ENCODE data around the gene AVEN.

GRCh38 chr15:34056911-34057310 lies 17.9 kb upstream of the AVEN start:
- TF ChIP-seq CTCF (IDR thresholded peaks at IDR 0.05; ENCODE audit: control extremely low read depth in 1 of 3, insufficient read depth in 1 of 3, low read depth in 1 of 3, low read length in 3 of 3) (no peak), POLR2AphosphoS5 (IDR thresholded peaks at IDR 0.05; ENCODE audit: low read depth, low read length) (no peak), CHD7 (IDR thresholded peaks at IDR 0.05; ENCODE audit: insufficient replicate concordance, low read length) (no peak), TAF1 (IDR thresholded peaks at IDR 0.05; ENCODE audit: low read depth, low read length) (no peak), HDAC6 (IDR thresholded peaks at IDR 0.05; ENCODE audit: low read depth, low read length) (no peak), ZNF274 (IDR thresholded peaks at IDR 0.05; ENCODE audit: borderline replicate concordance, extremely low read depth, low read length) (no peak), ASH2L (IDR thresholded peaks at IDR 0.05; ENCODE audit: low read length) (no peak), EZH2 (IDR thresholded peaks at IDR 0.05; ENCODE audit: low read depth, low read length, severe bottlenecking) (no peak), ATF3 (IDR thresholded peaks at IDR 0.05; ENCODE audit: insufficient read depth, low read depth, low read length) (no peak), RAD21 (IDR thresholded peaks at IDR 0.05 in 1 of 2, conservative IDR thresholded peaks at IDR 0.05 in 1 of 2; ENCODE audit: low read depth in 2 of 2, low read length in 2 of 2) (no peak), RFX5 (IDR thresholded peaks at IDR 0.05; ENCODE audit: borderline replicate concordance, low read depth, low read length) (no peak), BRCA1 (IDR thresholded peaks at IDR 0.05; ENCODE audit: low read depth, low read length) (no peak)

Measured in H1 (cell line).